ENCODE data around the gene NME1.
A peak's percentile ranks its signal among the peaks of the same experiment; 100 is the strongest.
"Not testable (repeated sequence)": the region's sequence is repeated elsewhere in the genome, so short reads cannot be mapped to it uniquely, and the experiment has no call there.

Gene NME1

GRCh38 chr17:51147650-51148049, 5.7 kb upstream of the NME1 start:
- no peak for DNase-seq

DNA sequence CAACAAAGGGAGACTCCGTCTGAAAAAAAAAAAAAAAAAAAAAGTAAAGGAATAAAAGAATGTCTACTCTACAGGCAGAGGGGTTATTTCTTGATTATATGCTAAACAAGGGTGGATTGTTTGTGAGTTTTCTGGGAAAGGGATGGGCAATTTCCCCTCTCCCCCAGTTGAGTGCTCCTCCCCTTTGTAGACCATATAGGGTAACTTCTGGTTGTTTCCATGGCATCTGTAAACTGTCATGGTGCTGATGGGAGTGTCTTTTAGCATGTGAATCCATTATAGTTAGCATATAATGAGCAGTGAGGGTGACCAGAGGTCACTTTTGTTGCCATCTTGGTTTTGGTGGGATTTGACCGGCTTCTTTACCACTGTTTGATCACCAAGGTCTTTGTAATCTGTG, 4.2 kb upstream of the NME1 start:
- no peak for DNase-seq

- no peak for DNase-seq
These were observed 2.4 kb upstream of the NME1 start for GRCh38 chr17:51150932-51151331.

DNA sequence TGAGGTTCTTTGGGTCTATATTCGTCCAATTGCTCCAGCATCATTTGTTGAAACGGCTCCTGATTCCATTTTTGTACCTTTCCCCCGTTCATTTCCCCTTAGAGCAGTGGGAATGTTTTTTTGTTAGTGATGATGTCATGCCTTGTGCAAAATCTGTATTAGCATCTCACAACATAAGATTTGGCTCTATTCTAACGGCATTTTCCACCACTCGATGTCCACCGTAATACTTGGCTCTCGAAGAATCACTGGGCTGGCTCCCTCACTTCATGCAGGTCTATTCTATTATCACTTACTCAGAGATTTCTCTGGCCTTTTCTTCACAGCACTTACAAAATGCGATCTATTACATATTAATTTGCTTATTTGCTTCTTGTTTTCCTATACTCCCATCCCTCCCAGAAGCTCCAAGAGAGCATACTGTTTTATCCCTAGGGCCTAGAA, 571 bp upstream of the NME1 start:
- no peak for DNase-seq

- DNase-seq = no peak
These were observed 817 bp downstream of the NME1 start for GRCh38 chr17:51154176-51154575.

DNA sequence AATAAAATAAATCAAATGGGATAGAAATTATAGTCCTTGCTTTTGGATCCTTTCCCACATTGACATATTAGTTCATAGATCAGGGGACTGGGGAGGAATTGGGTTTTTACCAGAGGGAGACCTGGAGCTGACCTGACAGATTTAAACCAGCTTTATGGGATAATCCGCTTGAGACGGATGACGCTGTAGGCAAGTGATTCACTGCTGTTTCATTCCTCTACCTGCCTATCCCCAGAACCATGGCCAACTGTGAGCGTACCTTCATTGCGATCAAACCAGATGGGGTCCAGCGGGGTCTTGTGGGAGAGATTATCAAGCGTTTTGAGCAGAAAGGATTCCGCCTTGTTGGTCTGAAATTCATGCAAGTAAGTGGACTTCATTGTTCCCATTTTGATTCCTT, 2.1 kb downstream of the NME1 start:
- no peak for DNase-seq

DNA sequence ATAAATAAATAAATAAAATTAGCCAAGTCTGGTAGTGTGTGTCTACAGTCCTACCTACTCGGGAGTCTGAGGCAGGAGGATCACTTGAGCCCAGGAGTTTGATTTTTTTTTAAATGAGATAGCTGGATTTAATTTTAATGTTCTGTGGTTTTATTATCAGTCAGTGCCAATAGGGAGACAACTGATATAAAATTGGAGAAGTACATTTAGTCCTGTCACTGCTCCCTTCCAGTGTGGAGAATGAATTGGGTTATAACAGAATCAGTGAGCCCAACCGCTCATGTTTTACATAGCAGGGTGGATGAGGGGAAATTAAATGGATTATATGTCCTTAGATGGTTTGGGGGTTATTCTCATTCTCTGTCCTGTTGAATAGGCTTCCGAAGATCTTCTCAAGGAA, 6.2 kb downstream of the NME1 start:
- DNase-seq = no peak

GRCh38 chr17:51161541-51161940, 8.2 kb downstream of the NME1 start:
- DNase-seq = no peak

- DNase-seq = no peak
These were observed 11.7 kb downstream of the NME1 start for GRCh38 chr17:51164911-51165679.

- no peak for DNase-seq
These were observed 12.4 kb downstream of the NME1 start for GRCh38 chr17:51165680-51166197.

DNA sequence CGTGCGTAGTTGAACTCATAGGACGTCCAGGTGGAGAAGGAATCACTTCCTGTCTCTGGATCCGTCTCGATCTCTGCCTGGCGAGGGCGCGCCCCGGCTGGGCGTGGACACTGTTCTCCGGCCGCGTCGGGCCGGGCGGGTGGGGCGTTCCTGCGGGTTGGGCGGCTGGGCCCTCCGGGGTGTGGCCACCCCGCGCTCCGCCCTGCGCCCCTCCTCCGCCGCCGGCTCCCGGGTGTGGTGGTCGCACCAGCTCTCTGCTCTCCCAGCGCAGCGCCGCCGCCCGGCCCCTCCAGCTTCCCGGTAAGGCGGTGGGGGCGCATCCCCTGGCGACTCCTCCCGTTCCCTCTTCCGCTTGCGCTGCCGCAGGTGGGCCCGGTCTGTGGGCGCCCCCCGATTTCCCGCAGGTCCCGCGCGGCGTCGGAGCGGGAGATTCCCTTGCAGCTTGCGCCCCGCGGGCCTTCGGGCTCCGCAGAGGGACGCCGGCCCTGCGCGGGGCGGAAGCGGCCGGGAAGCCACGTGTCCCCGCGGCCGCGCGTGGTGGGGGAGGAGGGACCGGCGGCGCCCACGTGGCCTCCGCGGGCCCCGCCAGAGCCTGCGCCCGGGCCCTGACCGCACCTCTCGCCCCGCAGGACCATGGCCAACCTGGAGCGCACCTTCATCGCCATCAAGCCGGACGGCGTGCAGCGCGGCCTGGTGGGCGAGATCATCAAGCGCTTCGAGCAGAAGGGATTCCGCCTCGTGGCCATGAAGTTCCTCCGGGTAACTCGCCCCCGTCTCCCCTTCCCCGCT, 13.0 kb downstream of the NME1 start, which contains the start of gene NME2:
Gene NME2, plus strand, starts transcription at position 214 of the 789 bp plus-strand sequence. Its CDS starts 420 bp downstream, at position 634.
- DNase-seq = peak; percentile 53

DNA sequence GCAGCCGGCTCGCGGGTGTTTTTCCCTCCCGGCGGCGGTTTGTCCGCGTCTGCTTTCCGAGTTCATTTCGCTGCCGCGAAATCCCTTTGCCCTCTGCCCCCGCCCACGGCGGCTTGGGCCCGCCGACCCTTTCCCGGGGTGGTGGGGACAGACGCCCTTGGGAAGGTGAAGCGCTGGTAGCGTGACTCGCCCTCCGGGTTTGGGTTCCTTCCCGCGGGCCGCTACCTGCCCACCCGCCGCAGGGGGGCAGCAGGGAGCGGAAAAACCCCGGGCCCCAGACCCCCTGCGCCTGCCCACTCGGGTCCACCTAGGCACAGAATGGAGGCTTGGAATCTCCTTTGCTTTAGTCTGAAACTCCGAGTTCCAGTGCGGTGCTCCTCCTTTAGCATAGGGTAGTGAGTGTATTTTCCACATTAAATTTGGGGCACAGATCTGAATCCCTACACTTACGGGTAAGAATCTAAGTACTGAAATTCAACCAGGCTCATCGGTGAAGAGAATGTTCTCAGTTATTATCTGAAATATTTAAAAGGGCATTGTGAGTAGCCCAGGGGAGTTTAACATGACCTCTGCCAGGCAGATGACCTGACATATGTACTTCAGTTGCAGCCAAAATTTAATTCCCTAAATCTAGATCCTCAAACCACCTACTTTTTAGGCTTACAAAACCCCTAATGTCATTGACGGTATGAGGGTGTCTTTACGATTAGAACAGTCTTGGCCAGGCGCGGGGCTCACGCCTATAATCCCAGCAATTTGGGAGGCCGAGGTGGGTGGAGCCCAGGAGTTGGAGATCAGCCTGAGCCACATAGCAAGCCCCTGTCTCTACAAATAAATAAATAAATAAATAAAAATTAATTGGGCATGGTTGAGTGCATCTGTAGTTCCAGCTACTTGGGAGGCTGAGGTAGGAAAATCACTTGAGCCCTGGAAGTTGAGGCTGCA, 13.9 kb downstream of the NME1 start:
- peak; percentile 38 for DNase-seq

GRCh38 chr17:51169340-51169739, 16.0 kb downstream of the NME1 start:
- no peak for DNase-seq

- DNase-seq = no peak
These were observed 17.4 kb downstream of the NME1 start for GRCh38 chr17:51170736-51171135.

GRCh38 chr17:51172030-51172429, 18.7 kb downstream of the NME1 start:
- DNase-seq = not testable (repeated sequence)

DNA sequence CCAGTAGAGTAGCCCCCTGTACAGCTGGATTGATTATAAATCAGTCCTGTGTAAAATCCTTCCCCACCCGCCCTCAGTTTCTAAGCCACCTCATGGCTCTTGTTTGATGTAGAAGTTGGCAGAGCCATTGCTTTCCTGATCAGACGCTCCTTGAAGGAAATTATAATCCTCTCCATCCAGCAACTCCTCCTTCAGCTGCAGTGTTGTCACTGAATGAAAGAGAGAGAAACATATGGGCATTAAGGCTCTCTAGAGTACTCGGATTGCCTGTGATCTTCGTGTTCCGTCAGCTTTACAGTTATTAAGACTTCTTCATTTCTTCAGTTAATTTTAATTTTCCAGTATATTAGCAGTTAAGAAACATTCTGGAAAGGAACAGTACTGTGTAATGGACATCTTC, 27.1 kb downstream of the NME1 start:
- no peak for DNase-seq

DNA sequence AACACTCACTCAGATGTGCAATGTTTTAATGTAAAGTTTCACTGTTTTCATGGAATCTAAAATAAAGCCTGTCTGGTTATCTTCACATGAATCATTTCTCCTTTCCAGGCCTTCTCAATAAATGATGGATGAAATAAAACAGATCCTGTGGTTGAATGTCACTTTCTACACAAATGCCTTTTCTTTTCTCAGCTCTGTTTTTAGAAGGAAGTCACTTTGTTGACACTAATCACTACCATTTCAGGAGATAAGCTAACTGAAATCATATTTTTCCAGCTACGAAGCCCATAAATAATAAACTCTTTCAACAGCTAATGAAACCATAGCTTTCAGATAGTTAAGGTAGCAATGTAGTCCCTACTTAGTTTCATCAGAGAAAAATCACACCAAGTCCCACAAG, 30.8 kb downstream of the NME1 start:
- no peak for DNase-seq

GRCh38 chr17:51185763-51186332, 32.5 kb downstream of the NME1 start:
- DNase-seq = no peak

GRCh38 chr17:51188271-51188833, 35.0 kb downstream of the NME1 start:
- DNase-seq = no peak

GRCh38 chr17:51189162-51189561, 35.8 kb downstream of the NME1 start:
- DNase-seq = no peak

DNA sequence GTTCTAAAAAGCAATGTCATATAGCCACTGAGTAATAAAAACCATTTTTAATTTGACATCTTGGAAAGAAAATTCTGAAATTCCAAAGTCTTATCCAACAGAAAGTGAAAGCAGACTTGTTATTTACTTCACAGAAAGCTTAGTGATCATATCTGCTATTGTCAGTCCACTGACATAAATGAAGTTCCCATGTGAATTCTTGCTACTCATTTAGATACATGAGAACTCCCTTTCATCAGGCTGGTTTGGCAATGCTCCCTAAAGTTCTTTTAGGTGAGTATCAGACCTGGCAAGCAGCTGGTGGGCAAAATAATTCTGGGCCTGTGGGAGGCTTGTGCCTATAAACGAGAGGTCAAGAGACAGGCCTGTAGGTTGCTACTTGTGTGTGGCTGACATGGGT, 36.3 kb downstream of the NME1 start:
- DNase-seq = no peak

DNA sequence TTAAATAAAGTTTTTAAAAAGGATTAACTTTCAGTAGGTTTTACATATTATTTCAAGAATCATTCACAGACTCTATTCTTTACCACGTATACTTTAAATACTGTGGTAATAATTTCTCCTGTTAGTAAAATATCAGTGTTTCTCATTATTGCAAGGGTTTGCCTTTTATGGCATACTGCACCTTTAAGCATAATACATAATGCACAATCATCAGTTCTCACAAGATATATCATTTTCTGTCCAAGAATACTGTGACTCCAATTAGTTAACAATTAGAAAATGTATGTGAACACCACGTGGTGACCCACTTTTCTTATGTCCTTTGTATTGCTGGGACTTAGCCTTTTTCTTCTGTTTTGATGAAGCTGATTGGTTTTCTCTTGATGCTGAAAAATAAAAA, 38.5 kb downstream of the NME1 start:
- DNase-seq = no peak

All from NCI-H1694 treated with DMSO at 0.1 percent for 48 hours (cell line).